NCI-H2227 treated with DMSO at 0.1 percent for 48 hours (cell line): ENCODE measurements around the gene TSPAN15.
"Not testable (repeated sequence)": the region's sequence is repeated elsewhere in the genome, so short reads cannot be mapped to it uniquely, and the experiment has no call there.

Experiments used
- DNase-seq: peaks from one replicate; lab custom pipeline; 2025; lab: John Stamatoyannopoulos, UW

The TSPAN15 gene

GRCh38 chr10:69488149-69488844, 37.0 kb downstream of the TSPAN15 start:
- not testable (repeated sequence) for DNase-seq

- not testable (repeated sequence) for DNase-seq
Observed at GRCh38 chr10:69488856-69489255, 37.6 kb downstream of the TSPAN15 start.

GRCh38 chr10:69489506-69490090, 38.3 kb downstream of the TSPAN15 start:
- no peak for DNase-seq

GRCh38 chr10:69490876-69491275, 39.6 kb downstream of the TSPAN15 start:
- DNase-seq: no peak

GRCh38 chr10:69491611-69492010, 40.3 kb downstream of the TSPAN15 start:
- DNase-seq: no peak

GRCh38 chr10:69492091-69492745, 41.0 kb downstream of the TSPAN15 start:
- no peak for DNase-seq

- no peak for DNase-seq
Observed at GRCh38 chr10:69492746-69493462, 41.6 kb downstream of the TSPAN15 start.

- DNase-seq: no peak
Observed at GRCh38 chr10:69494626-69495558, 43.6 kb downstream of the TSPAN15 start.

GRCh38 chr10:69495666-69496065, 44.4 kb downstream of the TSPAN15 start:
- DNase-seq: no peak

GRCh38 chr10:69496352-69497230, 45.3 kb downstream of the TSPAN15 start:
- DNase-seq: no peak

- DNase-seq: no peak
Observed at GRCh38 chr10:69497231-69497561, 45.9 kb downstream of the TSPAN15 start.

- no peak for DNase-seq
Observed at GRCh38 chr10:69497611-69498390, 46.5 kb downstream of the TSPAN15 start.

- no peak for DNase-seq
Observed at GRCh38 chr10:69498711-69499471, 47.6 kb downstream of the TSPAN15 start.

GRCh38 chr10:69499726-69500689, 48.7 kb downstream of the TSPAN15 start:
- DNase-seq: no peak

GRCh38 chr10:69500864-69501468, 49.7 kb downstream of the TSPAN15 start:
- no peak for DNase-seq

GRCh38 chr10:69501657-69502056, 50.4 kb downstream of the TSPAN15 start:
- no peak for DNase-seq

GRCh38 chr10:69502589-69502988, 51.3 kb downstream of the TSPAN15 start:
- no peak for DNase-seq
